Left forelimb (tissue), 1 donor: ENCODE measurements around the gene GOLGA1.
"Not testable (repeated sequence)": the region's sequence is repeated elsewhere in the genome, so short reads cannot be mapped to it uniquely, and the experiment has no call there.

ENCODE experiments used
- DNase-seq: peaks from one replicate; pipeline ENCODE4 v3.0.0-alpha.2; 2018; ENCODE audit warnings: low spot score

Gene GOLGA1

DNA sequence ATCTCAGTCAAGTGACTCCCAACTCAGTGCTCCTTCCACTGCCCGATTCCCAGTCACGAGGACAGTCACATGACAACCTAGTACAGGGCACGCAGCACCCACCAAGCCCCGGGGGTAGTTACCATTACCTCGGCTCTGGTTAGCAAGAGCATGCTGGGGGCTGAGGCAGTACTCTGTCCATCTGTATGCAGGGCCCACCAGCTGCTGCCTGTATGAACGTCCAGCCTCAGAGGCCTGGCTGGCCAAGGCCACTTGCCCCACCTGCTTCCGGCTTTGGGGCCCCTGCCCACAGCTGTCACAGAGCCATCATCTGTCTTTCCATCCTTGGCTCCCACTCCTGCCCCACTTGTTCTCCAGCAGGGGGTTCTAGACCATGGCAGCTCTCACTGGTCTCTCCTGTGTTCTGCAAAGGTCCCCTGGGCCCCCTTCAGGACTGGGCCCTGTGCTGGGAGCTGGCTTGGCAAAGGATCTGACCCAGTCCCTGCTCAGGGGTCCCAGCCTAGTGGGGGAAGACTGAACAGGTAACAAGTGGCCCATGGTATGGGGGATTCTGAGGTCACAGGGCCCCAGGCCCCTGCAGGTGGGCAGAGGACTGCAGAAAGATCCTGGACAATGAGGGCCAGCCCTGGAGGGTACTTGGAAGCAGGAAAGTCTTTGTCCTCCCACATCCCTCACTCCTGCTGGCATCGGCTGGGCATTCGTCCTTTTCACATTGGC is 82.4 kb downstream of the GOLGA1 start:
- DNase-seq: no peak

GRCh38 chr9:124857533-124858162 is 83.2 kb downstream of the GOLGA1 start:
- no peak for DNase-seq

DNA sequence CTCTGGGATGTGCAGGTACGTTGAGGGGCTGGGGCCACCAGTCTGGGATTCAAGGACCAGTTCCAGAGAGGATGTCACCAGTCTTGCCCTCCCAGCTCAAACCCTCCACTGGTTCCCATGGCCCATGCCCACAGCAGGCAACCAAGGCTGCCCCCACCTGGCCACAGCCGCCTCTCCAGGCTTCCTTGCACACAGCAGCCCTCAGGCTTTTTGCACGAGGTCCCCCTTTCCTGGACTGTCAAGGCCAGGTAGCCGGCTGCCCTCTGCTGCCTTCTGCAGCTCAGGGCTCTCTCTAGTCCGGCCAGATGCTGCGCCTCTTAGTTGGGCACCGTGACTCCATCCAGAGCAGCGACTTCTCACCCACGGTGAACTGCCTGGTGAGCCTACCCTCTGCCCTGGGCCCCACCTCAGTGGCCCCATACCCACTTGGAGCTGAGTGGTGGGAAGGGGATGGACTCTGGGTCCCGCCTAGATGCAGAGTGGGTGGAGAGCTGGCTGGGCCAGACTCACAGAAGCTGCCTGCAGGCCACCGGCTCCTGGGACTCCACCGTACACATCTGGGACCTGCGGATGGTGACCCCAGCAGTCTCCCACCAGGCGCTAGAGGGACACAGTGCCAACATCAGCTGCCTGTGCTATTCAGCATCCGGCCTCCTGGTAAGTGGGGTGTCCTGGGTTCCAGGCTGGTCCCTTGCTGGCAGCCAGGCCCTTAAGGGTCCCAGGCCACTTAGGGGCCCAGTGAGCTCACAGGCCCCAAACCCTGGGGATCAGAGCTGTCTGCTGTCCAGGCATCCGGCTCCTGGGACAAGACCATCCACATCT is 84.7 kb downstream of the GOLGA1 start:
- no peak for DNase-seq

GRCh38 chr9:124855566-124855943 is 85.3 kb downstream of the GOLGA1 start:
- no peak for DNase-seq

GRCh38 chr9:124854822-124855221 is 86.1 kb downstream of the GOLGA1 start:
- DNase-seq: no peak

- no peak for DNase-seq
These were observed 86.7 kb downstream of the GOLGA1 start for GRCh38 chr9:124854161-124854560.

DNA sequence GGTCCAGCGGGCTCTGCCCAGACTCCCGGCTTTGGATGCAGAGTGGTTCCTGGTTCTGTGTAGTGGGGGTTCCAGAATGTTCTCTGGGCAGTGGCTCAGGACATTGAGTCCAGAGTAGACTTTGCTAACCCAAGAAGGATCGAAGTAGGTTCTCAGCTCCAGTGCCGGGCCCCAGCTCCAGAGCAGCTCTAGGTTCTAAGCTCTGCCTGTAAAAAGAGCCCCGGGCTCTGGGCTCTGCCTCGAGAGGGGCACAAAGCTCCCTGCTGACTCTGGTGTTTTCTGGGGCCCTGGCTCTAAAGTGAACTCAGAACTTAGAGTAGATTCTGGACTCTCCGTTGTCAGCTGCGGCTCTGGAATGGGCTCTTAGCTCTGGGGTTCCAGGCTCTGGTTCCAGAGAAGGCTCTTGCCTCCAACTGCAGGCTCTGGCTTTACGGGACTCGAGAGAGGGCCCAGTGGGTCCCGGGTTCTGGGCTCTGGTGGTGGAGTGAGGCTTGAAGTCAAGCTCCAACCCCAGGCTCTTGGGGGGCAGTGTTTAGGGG is 87.2 kb downstream of the GOLGA1 start:
- DNase-seq: no peak

DNA sequence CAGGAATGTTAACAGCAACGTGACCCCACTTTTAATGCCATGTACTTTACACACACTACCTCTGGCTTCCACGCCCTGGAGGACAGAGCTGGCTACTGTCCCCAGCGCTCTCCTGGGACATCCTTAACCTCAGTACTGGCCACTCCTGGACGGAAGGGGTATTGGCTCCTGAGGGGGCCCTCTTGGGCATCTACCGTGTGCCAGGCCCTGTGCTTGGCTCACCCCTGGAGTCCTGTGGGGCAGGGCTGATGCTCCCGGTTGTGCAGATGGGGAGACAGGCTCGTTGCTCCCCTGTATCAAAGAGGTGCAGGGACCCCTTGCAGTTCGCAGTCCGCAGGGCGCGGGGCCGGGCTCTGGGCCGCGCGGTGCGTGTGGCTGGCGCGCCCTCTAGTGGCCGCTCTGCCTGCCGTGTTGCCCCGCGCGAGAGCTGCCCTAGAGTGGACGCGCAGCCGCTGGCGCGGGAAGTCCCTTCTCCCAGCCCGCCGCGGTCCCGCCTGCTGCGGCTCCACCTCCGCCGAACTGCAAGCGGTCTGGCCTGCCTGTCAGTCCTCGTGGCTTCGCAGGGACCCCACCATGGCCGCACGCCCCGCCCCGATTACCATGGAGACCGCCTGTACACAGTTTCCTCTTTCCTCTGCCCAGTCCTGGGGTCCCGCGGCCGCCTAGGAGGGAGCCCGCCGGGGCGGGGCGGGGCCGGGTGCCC is 87.9 kb downstream of the GOLGA1 start, which contains the start of gene WDR38:
WDR38 (plus strand) TSS at position 632 of the 703 bp plus-strand sequence. CDS start 72 bp downstream, outside the sequence.
- peak; percentile 91 for DNase-seq

DNA sequence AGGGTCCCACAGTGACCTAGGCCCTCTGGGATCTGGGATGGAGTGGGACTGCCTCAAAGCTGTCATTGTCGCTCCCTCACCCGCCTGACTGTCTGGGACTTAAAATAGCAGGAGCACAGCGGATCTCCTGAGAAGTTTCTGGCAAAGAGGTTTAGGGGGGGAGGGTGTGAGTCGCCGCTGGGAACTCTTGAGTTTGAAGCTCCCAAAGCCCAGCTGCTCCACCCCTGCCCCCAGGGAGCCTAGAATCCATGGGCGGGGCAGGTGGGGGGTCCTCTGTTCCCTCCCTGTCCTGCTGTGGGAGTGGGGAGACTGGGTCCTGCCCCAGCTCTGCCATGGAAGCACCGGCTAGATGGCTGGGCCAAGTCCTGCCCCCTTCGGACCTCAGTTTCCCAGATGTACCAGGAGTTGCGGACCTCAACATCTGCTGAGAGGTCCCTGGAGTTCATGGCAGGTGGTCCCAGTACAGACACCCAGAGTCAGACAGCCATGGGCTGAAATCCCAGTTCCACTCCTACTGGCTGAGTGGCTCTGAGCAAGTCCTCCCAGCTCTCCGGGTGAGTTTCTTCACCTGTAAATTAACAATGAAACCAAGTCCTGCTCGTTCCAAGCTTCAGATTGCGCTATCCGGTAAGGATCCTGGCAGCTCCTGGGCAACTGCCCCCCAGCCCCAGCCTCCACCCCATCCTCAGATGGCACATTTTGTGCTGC is 88.6 kb downstream of the GOLGA1 start:
- DNase-seq: no peak

- no peak for DNase-seq
These were observed 91.1 kb downstream of the GOLGA1 start for GRCh38 chr9:124849801-124850200.

DNA sequence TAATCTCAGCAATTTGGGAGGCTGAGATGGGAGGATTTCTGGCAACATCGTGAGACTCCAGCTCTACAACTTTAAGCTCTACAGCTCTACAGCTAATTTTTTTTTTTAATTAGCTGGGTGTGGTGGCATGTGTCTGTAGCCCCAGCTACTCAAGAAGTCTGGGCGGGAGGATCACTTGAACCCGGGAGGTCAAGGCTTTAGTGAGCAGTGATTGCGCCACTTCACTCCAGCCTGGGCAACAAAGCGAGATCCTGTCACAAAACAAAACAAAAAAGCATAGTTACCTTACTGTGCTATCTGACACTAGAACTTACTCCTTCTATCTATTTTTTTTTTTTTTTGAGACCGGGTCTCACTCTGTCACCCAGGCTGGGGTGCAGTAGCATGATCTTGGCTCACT is 93.9 kb downstream of the GOLGA1 start:
- no peak for DNase-seq

DNA sequence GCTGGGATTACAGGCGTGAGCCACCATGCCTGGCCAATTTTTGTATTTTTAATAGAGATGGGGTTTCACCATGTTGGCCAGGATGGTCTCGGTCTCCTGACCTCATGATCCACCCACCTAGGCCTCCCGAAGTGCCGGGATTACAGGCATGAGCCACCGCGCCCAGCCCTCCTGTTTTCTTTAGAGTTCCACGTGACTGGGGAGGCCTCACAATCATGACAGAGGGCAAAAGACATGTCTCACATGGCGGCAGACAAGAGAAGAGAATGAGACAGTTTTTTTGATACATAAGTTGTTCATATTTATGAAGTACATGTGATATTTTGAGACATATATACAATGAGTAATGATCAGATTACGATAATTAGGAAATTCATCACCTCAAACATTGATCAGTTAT is 94.4 kb downstream of the GOLGA1 start:
- not testable (repeated sequence) for DNase-seq

- DNase-seq: no peak
These were observed 96.6 kb downstream of the GOLGA1 start for GRCh38 chr9:124844291-124844690.

- no peak for DNase-seq
These were observed 97.3 kb downstream of the GOLGA1 start for GRCh38 chr9:124843456-124844034.

GRCh38 chr9:124841075-124841821 is 99.6 kb downstream of the GOLGA1 start:
- DNase-seq: no peak

DNA sequence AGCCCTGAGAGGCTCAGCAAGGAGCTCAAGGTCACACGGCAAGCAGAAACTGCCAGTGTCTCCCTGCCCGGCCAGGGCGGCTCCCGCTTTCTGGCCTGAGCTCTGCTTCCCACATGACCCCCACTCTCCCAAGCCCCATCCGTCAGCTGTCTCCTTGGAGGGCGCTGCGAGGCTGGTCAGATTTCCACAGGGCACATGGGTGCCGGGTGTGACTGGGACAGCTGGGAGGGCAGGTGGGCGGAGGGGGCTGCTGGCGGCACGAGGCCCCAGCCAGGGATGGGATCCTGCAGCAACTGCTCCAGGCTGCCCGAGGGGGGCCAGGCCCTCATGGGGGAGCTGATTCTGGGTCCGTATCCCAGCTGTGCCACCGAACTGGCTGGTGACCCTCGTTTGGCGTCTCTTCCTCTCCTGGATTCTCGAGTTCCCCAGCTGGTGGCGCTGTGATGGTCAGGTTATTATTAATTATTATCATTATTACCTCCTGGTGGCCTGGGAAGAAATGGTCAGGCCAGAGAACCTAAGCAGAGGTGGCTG is 100.5 kb downstream of the GOLGA1 start:
- peak; percentile 78 for DNase-seq

GRCh38 chr9:124839612-124840299 is 101.1 kb downstream of the GOLGA1 start:
- no peak for DNase-seq

DNA sequence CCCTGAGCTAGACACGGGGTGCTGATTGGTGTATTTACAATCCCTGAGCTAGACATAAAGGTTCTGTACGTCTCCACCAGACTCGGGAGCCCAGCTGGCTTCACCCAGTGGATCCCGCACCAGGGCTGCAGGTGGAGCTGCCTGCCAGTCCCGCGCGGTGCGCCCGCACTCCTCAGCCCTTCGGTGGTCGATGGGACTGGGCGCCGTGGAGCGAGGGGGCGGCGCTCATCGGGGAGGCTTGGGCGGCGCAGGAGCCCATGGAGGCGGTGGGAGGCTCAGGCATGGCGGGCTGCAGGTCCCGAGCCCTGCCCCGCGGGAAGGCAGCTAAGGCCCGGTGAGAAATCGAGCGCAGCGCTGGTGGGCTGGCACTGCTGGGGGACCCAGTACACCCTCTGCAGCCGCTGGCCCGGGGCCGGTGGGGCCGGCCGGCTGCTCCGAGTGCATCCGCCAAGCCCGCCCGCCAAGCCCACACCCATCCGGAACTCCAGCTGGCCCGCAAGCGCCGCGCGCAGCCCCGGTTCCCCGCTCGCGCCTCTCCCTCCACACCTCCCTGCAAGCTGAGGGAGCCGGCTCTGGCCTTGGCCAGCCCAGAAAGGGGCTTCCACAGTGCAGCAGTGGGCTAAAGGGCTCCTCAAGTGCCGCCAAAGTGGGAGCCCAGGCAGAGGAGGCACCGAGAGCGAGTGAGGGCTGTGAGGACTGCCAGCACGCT is 102.2 kb downstream of the GOLGA1 start:
- DNase-seq: not testable (repeated sequence)

GRCh38 chr9:124838132-124838531 is 102.8 kb downstream of the GOLGA1 start:
- DNase-seq: not testable (repeated sequence)
